Measurements from ENCODE around the gene FRMPD4. TPM values are rescaled to one million over a fixed set of nuclear protein-coding genes. Genes with fewer than 3 reads are reported as not detected.

FRMPD4 gene
- total RNA-seq, 2 experiments from 2014 or later, result not detected

DNA sequence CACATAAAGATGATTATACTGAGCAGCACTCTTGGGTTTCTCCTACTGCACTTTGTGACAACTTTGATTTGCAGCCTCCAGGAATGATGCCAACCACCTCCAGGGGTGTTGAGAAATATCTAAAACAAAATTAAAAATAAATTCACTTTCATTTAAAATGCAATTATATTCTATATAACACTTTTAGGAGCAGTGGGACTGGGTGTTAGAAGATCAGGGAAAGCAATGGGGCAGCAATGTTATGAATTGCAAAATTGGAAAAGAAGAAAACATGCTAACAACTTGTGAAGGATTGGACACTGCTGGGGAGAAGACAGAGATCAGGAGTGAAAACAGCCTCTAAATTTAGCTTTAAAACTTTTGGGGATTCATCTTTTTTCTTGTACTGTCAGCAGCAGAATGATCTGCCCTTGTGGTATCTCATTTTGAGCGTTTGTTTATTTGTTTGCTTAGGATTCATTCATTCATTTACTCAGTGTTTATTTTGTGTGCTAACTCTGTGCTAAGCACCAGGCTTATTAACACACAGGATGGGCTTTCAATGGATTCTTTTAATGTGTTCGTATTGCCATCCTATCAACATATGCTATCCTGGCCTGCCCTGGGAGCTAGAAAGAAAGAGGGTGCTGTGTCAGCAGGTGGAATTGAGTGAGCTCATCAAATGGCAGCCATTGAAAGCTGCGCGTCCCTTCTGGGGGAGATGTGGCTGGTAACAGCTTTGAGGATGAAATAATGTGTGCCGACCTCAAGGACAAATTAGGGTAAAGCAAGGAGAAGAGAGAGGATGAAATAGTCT lies 96.5 kb downstream of the FRMPD4 start:
- no peaks in the 10 kb centered on the region for H3K27me3 Mint-ChIP-seq
- POLR2A ChIA-PET, result no interaction called here
- TF ChIP-seq, protein P1, sequence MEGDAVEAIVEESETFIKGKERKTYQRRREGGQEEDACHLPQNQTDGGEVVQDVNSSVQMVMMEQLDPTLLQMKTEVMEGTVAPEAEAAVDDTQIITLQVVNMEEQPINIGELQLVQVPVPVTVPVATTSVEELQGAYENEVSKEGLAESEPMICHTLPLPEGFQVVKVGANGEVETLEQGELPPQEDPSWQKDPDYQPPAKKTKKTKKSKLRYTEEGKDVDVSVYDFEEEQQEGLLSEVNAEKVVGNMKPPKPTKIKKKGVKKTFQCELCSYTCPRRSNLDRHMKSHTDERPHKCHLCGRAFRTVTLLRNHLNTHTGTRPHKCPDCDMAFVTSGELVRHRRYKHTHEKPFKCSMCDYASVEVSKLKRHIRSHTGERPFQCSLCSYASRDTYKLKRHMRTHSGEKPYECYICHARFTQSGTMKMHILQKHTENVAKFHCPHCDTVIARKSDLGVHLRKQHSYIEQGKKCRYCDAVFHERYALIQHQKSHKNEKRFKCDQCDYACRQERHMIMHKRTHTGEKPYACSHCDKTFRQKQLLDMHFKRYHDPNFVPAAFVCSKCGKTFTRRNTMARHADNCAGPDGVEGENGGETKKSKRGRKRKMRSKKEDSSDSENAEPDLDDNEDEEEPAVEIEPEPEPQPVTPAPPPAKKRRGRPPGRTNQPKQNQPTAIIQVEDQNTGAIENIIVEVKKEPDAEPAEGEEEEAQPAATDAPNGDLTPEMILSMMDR (IDR thresholded peaks at IDR 0.05), result no peak
- no peak overlapping the region for H3K27ac Mint-ChIP-seq
- no peaks in the 10 kb centered on the region for H3K9me3 Mint-ChIP-seq
- Histone ChIP-seq H3K4me3 (ENCODE audit: low read length) (no peak overlapping the region), H3K27me3 (ENCODE audit: control insufficient read depth in 1 of 2, insufficient read depth in 2 of 2, low read length in 2 of 2) (no peaks in the 10 kb centered on the region), H3K36me3 (ENCODE audit: insufficient read depth, low read length) (no peaks in the 10 kb centered on the region), H3K9me3 (ENCODE audit: control insufficient read depth in 1 of 2, insufficient read depth in 1 of 2, low read length in 2 of 2) (no peaks in the 10 kb centered on the region), H3K27ac (ENCODE audit: low read depth in 1 of 2, low read length in 2 of 2) (no peak overlapping the region), H3K4me1 (ENCODE audit: insufficient read depth, low read length) (no peaks in the 10 kb centered on the region)
- intact Hi-C loops (cut with DNase I, micrococcal nuclease), result no loop called here
- H3K4me1 Mint-ChIP-seq (ENCODE audit: low read depth), result no peaks in the 10 kb centered on the region
- CTCF ChIA-PET, result interaction anchor here (0.6 kb wide), 1 partner anchor 9 kb away, joined by 3 read pairs; no protein-coding TSS in a partner anchor
- H3K4me3 Mint-ChIP-seq, result no peak overlapping the region
- ATAC-seq (ENCODE audit: poor library complexity) (no peak), DNase-seq (no peak)
- no peaks in the 10 kb centered on the region for H3K36me3 Mint-ChIP-seq (ENCODE audit: low read depth)

DNA sequence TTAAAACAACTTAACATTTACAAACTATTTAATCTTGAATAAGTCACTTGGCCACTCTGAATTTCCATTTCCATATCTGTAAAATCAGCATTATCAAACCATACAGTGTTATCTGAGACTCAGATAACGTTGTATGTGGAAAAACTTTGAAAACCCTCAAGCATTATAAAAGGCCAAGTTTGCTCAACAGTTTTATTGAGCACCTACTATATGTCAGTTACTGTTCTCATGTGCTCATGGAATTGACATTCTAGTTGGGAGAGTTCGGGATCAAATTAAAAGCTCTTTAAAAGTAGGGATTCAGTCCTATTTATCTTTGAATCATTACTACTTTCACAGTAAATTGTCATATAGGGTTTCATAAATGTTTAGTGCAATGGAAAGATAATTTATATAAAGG lies 97.9 kb downstream of the FRMPD4 start:
- no peak for ATAC-seq (ENCODE audit: poor library complexity)
- H3K4me1 ChIP-seq (ENCODE audit: insufficient read depth, low read length), result no peaks in the 10 kb centered on the region
- H3K4me3 ChIP-seq (ENCODE audit: low read length), result no peak overlapping the region
- H3K9me3 ChIP-seq (ENCODE audit: control insufficient read depth in 1 of 2, insufficient read depth in 1 of 2, low read length in 2 of 2), result no peaks in the 10 kb centered on the region
- H3K27ac ChIP-seq (ENCODE audit: low read depth in 1 of 2, low read length in 2 of 2), result no peak overlapping the region
- H3K27me3 Mint-ChIP-seq, result no peaks in the 10 kb centered on the region
- DNase-seq, result no peak
- CTCF ChIA-PET, result no interaction called here
- intact Hi-C loops (cut with DNase I, micrococcal nuclease), result no loop called here
- no peak overlapping the region for H3K27ac Mint-ChIP-seq
- H3K36me3 Mint-ChIP-seq (ENCODE audit: low read depth), result no peaks in the 10 kb centered on the region
- POLR2A ChIA-PET, result no interaction called here
- no peaks in the 10 kb centered on the region for H3K4me1 Mint-ChIP-seq (ENCODE audit: low read depth)
- no peak overlapping the region for H3K4me3 Mint-ChIP-seq
- TF ChIP-seq, protein P1 (IDR thresholded peaks at IDR 0.05), result no peak
- no peaks in the 10 kb centered on the region for H3K36me3 ChIP-seq (ENCODE audit: insufficient read depth, low read length)
- no peaks in the 10 kb centered on the region for H3K27me3 ChIP-seq (ENCODE audit: control insufficient read depth in 1 of 2, insufficient read depth in 2 of 2, low read length in 2 of 2)
- H3K9me3 Mint-ChIP-seq, result no peaks in the 10 kb centered on the region

DNA sequence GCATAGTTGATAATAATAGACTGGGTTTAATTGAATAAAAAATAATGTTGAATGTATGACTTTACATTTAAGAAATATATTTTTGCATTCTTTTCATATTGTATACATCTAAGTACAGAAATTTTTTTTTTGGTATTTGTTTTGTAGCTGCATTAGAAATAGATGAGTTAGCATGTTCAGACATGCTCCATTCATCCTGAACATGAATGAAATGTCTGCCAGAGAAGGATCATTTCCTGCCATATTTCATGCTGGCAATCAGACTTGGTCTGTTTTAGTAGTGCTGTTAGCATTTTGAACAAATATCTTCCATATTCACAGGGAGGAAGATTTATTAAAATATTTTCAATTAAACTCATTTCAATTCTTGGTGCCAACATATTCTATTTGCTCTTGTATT lies 98.9 kb downstream of the FRMPD4 start:
- intact Hi-C loops (cut with DNase I, micrococcal nuclease), result no loop called here
- H3K27ac ChIP-seq (ENCODE audit: low read depth in 1 of 2, low read length in 2 of 2), result no peak overlapping the region
- no peaks in the 10 kb centered on the region for H3K27me3 ChIP-seq (ENCODE audit: control insufficient read depth in 1 of 2, insufficient read depth in 2 of 2, low read length in 2 of 2)
- Mint-ChIP-seq H3K9me3 (no peaks in the 10 kb centered on the region), H3K4me3 (no peak overlapping the region), H3K36me3 (ENCODE audit: low read depth) (no peaks in the 10 kb centered on the region), H3K27me3 (no peaks in the 10 kb centered on the region), H3K27ac (no peak overlapping the region), H3K4me1 (ENCODE audit: low read depth) (no peaks in the 10 kb centered on the region)
- ATAC-seq (ENCODE audit: poor library complexity) (no peak), DNase-seq (no peak)
- TF ChIP-seq, protein P1 (IDR thresholded peaks at IDR 0.05), result no peak
- POLR2A ChIA-PET, result no interaction called here
- no peaks in the 10 kb centered on the region for H3K9me3 ChIP-seq (ENCODE audit: control insufficient read depth in 1 of 2, insufficient read depth in 1 of 2, low read length in 2 of 2)
- H3K36me3 ChIP-seq (ENCODE audit: insufficient read depth, low read length), result no peaks in the 10 kb centered on the region
- no peak overlapping the region for H3K4me3 ChIP-seq (ENCODE audit: low read length)
- no peaks in the 10 kb centered on the region for H3K4me1 ChIP-seq (ENCODE audit: insufficient read depth, low read length)
- CTCF ChIA-PET, result no interaction called here
